GM18870 (cell line): ENCODE results near the gene ALPG.
"Not testable (repeated sequence)": the region's sequence is repeated elsewhere in the genome, so short reads cannot be mapped to it uniquely, and the experiment has no call there.

ENCODE experiments used
- ATAC-seq: cut with Tn5 transposase; IDR thresholded peaks from one replicate; pipeline ENCODE4 v1.9.1; 2021; ENCODE audit warnings: moderate library complexity; ENCODE audit not compliant: unreplicated experiment

ALPG gene

GRCh38 chr2:232418466-232419244 lies 12.0 kb downstream of the ALPG start:
- ATAC-seq: no peak

- no peak for ATAC-seq
Measured at GRCh38 chr2:232419245-232420072, 12.8 kb downstream of the ALPG start.

GRCh38 chr2:232420073-232420454 lies 13.4 kb downstream of the ALPG start:
- ATAC-seq: no peak

DNA sequence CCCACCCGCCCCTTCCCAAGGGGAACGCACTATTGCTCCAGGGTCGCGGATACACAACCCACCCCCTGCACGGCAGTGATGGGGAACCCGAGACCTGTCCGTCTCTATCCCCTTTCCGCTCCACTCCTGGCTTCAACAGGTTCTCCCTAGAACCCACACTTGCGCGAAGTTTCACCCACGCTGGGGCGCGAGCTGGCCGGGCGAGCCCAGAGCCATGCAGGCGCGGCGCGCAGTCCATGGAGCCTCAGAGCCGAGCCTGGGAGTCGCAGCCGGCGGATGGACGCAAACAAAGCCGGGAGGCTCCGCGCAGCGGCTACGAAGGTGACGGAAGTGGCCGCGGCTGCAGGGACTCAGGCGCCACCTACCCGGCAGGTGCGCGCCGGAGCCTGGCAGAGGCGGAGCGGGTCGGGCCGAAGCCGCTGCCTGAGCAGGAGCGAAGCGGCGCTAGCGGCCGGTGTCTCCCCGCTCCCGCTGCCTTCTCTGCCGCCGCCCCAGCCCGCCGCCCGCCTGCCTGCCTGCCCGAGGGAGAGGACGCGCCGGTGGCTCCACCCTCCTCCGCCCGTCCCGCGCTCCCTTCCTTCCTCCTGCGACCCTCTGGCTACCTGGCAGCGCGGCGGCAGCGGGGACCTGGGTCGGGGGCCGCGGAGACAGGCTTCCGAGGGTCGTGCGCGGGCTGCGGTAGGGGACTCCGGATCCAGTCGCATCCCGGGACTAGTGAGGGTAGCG lies 14.0 kb downstream of the ALPG start:
- no peak for ATAC-seq

DNA sequence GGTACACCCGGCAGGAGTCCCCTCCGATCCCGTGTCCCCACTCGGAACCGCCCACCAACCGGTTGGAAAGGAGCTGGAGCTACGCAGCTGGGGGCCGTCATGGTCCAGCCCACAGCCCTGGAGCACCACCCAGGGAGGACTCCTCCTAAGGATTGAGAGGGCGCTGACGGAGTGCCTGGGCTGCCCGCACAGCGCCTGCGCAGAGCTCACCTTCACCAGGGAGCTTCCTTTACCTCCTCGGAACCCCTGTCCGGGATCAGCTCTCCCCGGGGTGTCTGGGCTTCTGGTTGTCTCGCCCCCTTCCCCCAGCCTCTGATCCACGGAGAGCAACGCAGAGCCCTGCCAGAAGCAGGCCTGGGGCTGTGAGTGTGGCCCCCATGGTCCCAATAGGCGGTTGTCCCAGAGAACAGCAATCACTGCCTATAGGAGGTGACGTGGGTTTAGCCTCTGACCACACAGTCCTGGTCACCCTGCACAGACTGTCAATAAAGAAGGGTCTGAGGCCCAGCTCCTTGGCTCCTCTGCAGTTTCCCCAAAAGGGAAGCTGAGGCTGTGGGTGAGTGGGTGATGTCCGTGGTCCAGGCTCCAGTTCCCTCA lies 14.6 kb downstream of the ALPG start:
- ATAC-seq: no peak

DNA sequence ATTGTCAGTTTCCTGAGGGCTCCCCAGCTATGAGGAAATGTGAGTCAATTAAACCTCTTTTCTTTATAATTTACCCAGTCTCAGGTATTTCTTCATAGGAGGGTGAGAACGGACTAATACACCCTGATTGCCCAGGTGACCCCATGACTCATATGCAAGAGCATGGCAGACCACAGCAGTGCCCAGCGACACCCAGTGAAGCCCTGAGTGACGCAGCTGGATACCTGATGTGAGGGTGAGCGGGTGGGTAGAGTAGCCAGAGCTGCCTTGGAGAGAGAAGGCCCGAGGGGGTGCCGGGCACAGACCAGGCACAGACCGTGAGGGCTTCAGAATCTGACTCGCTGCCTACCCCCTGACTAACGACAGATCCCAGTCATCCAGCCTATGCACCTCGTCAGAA lies 15.4 kb downstream of the ALPG start:
- ATAC-seq: no peak

GRCh38 chr2:232422996-232423395 lies 16.4 kb downstream of the ALPG start:
- ATAC-seq: not testable (repeated sequence)

DNA sequence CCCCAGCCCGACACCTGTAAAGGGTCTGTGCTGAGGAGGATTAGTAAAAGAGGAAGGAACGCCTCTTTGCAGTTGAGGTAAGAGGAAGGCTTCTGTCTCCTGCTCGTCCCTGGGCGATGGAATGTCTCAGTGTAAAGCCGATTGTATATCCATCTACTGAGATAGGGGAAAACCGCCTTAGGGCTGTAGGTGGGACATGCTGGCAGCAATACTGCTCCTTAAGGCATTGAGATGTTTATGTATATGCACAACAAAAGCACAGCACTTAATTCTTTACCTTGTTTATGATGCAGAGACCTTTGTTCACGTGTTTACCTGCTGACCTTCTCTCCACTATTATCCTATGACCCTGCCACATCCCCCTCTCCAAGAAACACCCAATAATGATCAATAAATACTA lies 16.8 kb downstream of the ALPG start:
- ATAC-seq: not testable (repeated sequence)

DNA sequence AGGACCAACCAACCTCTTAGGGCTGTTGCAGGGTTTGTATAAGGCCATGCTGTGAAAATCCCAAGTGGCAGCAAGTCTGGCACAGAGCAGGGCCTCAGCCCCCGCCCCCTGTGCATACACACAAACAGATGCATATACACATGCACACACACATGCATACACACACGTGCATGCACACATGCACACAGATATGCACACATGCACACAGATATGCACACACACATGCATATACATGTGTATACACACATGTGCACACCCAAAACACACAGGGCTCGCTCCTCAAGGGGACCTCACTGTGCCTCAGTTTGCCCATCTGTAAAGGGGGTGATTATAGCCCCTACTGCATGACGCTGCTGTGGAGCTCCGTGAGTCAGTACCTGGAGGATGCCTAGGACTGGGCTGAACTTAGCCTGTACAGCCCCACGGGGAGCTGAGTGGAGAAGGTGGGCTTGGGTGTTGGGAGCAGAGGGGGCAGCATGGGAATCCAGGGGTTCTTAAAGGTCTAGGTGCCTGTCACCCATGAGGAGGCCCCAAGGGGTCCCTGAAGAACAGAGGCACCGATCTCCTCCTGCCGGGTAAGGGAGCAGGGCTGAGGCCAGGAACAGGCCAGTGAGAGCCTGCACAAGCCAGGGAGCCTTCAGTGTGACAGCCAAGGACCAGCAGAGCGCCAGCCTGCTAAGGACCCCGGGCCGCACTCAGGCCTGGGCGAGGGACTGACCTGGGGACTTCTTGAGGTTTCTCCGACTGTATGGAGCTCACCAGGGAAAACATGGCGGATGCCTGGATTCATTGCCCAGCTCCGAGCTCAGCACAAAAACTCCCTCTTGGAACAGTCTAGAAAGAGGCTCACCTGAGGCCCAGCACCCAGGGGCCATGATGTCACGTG lies 25.3 kb downstream of the ALPG start:
- no peak for ATAC-seq

- no peak for ATAC-seq
Measured at GRCh38 chr2:232432598-232433184, 26.0 kb downstream of the ALPG start.

DNA sequence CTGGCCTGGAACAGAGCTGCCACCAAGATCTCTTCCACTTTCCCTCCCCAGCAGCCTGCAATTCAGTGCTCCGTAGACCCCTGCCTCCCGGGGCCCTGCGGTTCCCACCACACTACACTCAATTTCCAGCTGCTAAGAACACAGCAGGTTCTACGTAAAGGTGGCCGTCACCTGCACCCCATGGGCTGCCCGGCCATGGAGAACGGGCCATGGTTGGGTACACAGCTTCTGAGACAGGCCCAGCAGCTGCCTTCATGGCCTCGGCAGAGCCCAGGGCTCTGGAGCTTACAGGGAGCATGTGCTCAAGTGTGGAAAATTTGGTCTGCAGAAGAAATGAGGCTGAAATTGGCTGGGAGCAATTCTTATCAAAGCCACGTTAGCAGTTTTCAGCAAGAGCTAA lies 27.0 kb downstream of the ALPG start:
- not testable (repeated sequence) for ATAC-seq

DNA sequence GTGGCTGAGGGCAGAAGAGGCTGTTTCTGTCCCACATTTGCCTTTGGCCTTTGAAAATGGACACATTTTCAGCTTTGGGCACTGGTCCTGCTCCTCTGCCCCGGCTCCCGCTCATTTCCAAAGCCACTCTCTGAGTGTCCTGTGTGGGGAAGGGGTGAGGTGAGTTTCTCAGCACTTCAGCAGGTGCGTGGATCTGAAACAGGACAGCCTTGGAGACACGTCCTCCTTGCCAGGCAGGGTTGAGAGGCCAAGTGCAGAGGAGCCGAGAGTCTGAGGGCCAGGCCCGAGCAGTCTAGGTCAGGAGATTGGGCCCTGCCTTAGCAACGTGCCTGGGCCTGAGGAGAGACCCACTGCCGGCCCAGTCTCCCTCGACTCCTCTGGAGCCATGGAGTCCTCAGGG lies 27.4 kb downstream of the ALPG start:
- no peak for ATAC-seq

DNA sequence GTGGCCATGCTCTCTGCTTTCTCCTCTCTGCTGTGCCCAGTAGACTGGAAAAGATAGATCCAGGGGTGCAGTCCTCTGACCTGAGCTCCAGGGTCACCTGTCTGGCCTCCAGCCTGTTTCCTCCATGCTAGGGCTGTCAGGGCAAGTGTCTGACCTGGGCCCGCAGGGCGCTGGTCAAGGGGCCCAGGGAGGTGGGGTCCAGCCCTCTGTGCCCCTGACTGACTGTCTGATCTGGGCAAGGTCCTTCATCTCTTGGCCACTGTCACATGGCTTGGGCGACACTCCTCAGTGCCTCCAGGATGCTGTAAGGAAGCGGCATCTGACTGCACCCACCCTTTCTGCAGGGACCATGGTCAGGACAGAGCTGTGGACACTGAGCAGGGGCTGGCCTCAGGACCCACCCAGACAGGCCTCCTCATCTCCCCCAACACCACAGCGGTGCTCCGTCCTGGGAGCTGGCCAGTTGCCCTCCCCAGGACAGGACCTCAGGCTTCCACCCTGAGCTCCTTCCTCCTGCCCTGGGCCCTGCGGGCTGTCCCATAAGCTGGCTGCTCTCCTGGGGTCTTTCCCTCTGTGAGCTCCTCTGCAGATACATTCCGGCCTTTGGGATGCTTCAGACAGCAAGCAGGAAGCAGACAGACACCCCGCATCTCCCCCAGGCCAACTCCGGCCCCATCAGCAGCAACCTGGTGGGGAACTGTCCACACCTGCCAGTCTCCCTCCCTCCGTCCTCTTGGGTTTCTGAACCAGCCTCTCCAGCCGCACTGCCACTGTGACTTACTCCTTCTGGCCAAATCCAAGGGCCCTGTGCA lies 28.1 kb downstream of the ALPG start:
- no peak for ATAC-seq

DNA sequence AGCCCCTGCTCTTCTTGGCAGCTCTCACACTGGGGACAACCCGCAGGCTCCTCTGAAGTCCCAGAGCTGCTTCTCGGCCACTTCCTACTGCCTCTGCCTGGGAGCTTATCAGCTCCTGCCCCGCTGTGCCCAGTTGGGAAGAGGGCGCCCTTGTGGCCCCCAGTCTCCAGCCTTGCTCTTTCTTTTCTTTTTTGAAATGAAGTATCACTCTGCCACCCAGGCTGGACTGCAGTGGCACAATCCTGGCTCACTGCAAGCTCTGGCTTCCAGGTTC lies 28.7 kb downstream of the ALPG start:
- ATAC-seq: no peak

GRCh38 chr2:232435805-232436204 lies 29.2 kb downstream of the ALPG start:
- no peak for ATAC-seq

DNA sequence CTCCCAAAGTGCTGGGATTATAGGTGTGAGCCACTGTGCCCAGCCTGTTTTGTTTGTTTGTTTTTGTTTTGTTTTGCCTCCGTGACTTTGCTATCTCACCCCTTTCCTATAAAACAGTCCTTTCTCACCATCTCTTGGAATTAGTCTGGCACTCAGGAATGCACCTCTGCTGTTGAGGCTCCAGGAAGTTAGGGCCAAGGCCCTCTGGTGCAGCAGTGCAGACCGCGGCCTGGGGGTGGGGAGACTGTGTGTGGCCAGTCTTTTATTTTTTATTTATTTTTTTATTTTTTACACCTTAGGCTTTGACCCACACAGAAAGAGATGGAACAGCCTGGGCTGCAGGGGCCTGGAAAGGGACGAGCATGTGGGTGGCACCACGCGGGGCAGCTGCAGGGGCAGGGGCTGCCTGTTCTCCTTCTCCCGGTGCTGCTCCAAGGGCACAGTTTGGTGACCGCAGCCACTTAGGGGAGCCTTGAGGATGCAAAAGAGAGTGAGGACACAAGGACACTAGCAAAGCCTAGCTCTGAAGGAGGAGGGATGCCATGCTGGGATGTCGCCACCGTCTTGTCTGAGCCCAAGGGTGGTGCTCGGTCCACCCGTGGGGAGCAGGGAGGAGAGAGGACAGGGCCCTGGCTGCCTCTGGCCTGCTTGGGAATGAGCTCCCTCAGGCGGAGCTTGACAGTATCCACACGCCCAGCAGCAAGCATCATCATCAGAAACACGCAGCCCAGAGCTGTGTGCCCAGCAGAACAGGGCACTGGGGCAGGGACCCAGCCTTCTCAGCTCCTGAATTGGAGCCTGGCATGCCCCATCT lies 29.9 kb downstream of the ALPG start:
- no peak for ATAC-seq

DNA sequence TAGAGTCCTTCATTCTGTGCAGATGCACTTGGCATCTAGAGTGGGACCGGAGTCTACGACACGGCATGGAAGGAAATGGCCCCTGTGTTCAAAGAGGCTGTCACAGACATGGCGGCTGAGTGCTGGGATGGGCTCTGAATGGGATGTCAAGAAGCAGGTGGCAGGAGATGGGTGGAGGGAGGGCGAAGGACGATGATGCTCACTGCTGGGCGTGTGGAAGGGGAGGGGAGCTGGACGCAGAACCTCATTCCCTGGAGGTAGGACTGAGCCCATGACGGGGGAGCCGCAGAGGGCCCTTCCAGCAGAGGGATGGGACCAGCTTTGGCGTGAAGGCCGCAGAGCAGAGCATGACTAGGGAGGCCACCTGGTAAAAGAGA lies 30.5 kb downstream of the ALPG start:
- ATAC-seq: no peak

DNA sequence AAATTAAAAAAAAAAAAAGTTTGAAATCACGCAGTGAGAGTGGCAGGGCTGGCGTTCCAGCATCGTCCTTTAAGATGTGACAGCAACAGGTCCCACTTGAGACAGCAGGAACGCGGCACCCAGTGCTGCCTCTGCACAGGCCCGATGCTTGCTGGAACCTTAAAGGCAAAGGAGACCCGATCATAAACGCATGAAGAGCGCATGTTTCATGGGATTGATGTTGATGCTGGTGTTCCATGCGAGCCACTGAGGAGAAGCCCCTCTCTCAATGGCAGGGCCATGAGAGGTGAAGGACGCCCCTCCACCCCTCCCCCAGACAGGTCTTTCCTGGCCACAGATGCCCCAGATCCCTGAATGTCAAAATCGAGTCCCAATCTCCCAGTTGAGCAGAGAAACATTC lies 31.4 kb downstream of the ALPG start:
- ATAC-seq: no peak
